GM23338 (cell line): ENCODE results near the gene VCPKMT. TPM values are rescaled to one million over a fixed set of nuclear protein-coding genes. Genes with fewer than 3 reads are reported as not detected.

Experiments
- ATAC-seq: fragments of 200-7000 bp; cut with Tn5 transposase; 3 replicates; pipeline ENCODE4 v1.9.1; 2020
- DNase-seq: peaks from one replicate; pipeline ENCODE4 v3.0.0-alpha.2; 2015; ENCODE audit warnings: low spot score
- H2AFZ ChIP-seq: fragments of 200-600 bp; sonication (generic); 2 replicates; pipeline ENCODE4 v1.8.0; 2016; ENCODE audit warnings: antibody characterized with exemption, mild to moderate bottlenecking, moderate library complexity
- H3F3A ChIP-seq: fragments of 200-600 bp; sonication (generic); replicated peaks from 2 replicates; pipeline ENCODE4 v1.8.0; 2017; ENCODE audit warnings: antibody characterized with exemption, mixed run types, low read depth
- H3K27ac ChIP-seq: fragments of 200-600 bp; sonication (generic); 2 replicates; pipeline ENCODE4 v1.6.1; 2016; ENCODE audit warnings: low read depth
- H3K27me3 ChIP-seq: fragments of 200-600 bp; sonication (generic); 2 replicates; pipeline ENCODE4 v1.8.0; 2016; ENCODE audit warnings: mild to moderate bottlenecking, mixed run types, moderate library complexity; ENCODE audit not compliant: insufficient read depth
- H3K36me3 ChIP-seq: fragments of 200-600 bp; sonication (generic); 2 replicates; pipeline ENCODE4 v1.8.0; 2016; ENCODE audit warnings: mild to moderate bottlenecking; ENCODE audit not compliant: insufficient read depth
- H3K4me1 ChIP-seq: fragments of 200-600 bp; sonication (generic); 2 replicates; pipeline ENCODE4 v1.8.0; 2016; ENCODE audit warnings: mild to moderate bottlenecking, moderate library complexity; ENCODE audit not compliant: insufficient read depth
- H3K4me2 ChIP-seq: fragments of 200-600 bp; sonication (generic); 2 replicates; pipeline ENCODE4 v1.7.1; 2017; ENCODE audit warnings: mixed run types
- H3K4me3 ChIP-seq: fragments of 200-600 bp; sonication (generic); 2 replicates; pipeline ENCODE4 v1.6.1; 2016; ENCODE audit warnings: mixed run types
- H3K79me2 ChIP-seq: fragments of 200-600 bp; sonication (generic); replicated peaks from 2 replicates; pipeline ENCODE4 v1.8.0; 2017; ENCODE audit warnings: mild to moderate bottlenecking; ENCODE audit not compliant: insufficient read depth
- H3K9me2 ChIP-seq: fragments of 200-600 bp; sonication (generic); 2 replicates; pipeline ENCODE4 v1.8.0; 2017; ENCODE audit not compliant: insufficient read depth
- H4K20me1 ChIP-seq: fragments of 200-600 bp; sonication (generic); replicated peaks from 2 replicates; pipeline ENCODE4 v1.8.0; 2017; ENCODE audit warnings: mild to moderate bottlenecking; ENCODE audit not compliant: insufficient read depth
- H3K27ac Mint-ChIP-seq: 2 replicates; pipeline ENCODE4 v1.8.0; 2020; ENCODE audit warnings: inconsistent platforms, mild to moderate bottlenecking, moderate library complexity, mixed read lengths
- H3K27me3 Mint-ChIP-seq: 3 replicates; pipeline ENCODE4 v1.8.0; 2022; ENCODE audit warnings: low read depth, mild to moderate bottlenecking, moderate library complexity, mixed read lengths, inconsistent platforms; ENCODE audit not compliant: insufficient read depth, poor library complexity
- H3K36me3 Mint-ChIP-seq: 3 replicates; pipeline ENCODE4 v1.8.0; 2021; ENCODE audit warnings: low read depth, mild to moderate bottlenecking, inconsistent platforms, moderate library complexity, mixed read lengths
- H3K4me1 Mint-ChIP-seq: 3 replicates; pipeline ENCODE4 v1.8.0; 2020; ENCODE audit warnings: mild to moderate bottlenecking, inconsistent platforms, mixed read lengths
- H3K4me3 Mint-ChIP-seq: 3 replicates; pipeline ENCODE4 v1.8.0; 2021; ENCODE audit warnings: moderate library complexity, mild to moderate bottlenecking, inconsistent platforms, mixed read lengths
- H3K9me3 Mint-ChIP-seq: 3 replicates; pipeline ENCODE4 v1.8.0; 2020; ENCODE audit warnings: moderate library complexity, mild to moderate bottlenecking, inconsistent platforms, mixed read lengths
- CREB1 ChIP-seq: fragments of 250-450 bp; sonication (Bioruptor Pico); IDR thresholded peaks from 2 replicates; pipeline ENCODE4 v1.5.0; 2020; ENCODE audit warnings: low read depth, mild to moderate bottlenecking, moderate library complexity
- EZH2 ChIP-seq: fragments of 200-600 bp; sonication (generic); IDR thresholded peaks from one replicate; pipeline ENCODE4 v1.8.0; 2017; ENCODE audit warnings: antibody characterized with exemption, mild to moderate bottlenecking, low read depth; ENCODE audit not compliant: unreplicated experiment
- EZH2phosphoT487 ChIP-seq: fragments of 200-600 bp; sonication (generic); IDR thresholded peaks from one replicate; pipeline ENCODE4 v1.8.1; 2018; ENCODE audit warnings: antibody characterized with exemption; ENCODE audit not compliant: unreplicated experiment
- JUNB ChIP-seq: IDR thresholded peaks from one replicate; pipeline ENCODE4 v1.6.1; 2016; ENCODE audit warnings: antibody characterized with exemption; ENCODE audit not compliant: unreplicated experiment
- NANOG ChIP-seq: IDR thresholded peaks from 2 replicates; pipeline ENCODE4 v1.6.1; 2016; ENCODE audit warnings: antibody characterized with exemption, borderline replicate concordance
- POLR2AphosphoS5 ChIP-seq: IDR thresholded peaks from 2 replicates; pipeline ENCODE4 v1.6.1; 2016; ENCODE audit warnings: antibody characterized with exemption, low read depth
- STAT1 ChIP-seq: IDR thresholded peaks from one replicate; pipeline ENCODE4 v1.6.1; 2016; ENCODE audit warnings: antibody characterized with exemption; ENCODE audit not compliant: unreplicated experiment
- ZNF114 ChIP-seq: fragments of 250-450 bp; sonication (Bioruptor Pico); IDR thresholded peaks from 2 replicates; pipeline ENCODE4 v1.5.0; 2020; ENCODE audit warnings: mild to moderate bottlenecking, moderate library complexity
- ZNF331 ChIP-seq: fragments of 250-450 bp; sonication (Bioruptor Pico); IDR thresholded peaks from 2 replicates; pipeline ENCODE4 v1.5.0; 2020; ENCODE audit warnings: low read depth, mild to moderate bottlenecking, moderate library complexity
- polyA plus RNA-seq: library from polyadenylated mRNA; unstranded; fragments of >200 nt; fragmentation: Nextera tagmentation; extraction: Ambion mirVana; gene quantifications from 2 replicates; pipeline ENCODE4 v1.2.1, GENCODE V29; 2016
- total RNA-seq: library from RNA; depleted of rRNA; stranded (reverse); fragments of >200 nt; shearing (Covaris generic); gene quantifications from 2 replicates; pipeline ENCODE4 v1.2.3, GENCODE V29; 2014
- TF ChIP-seq, protein P1 (sequence below): IDR thresholded peaks from one replicate; pipeline ENCODE4 v1.6.1; 2018; ENCODE audit warnings: antibody characterized with exemption; ENCODE audit not compliant: unreplicated experiment
- TF ChIP-seq, protein P2 (sequence below), 2 experiments: fragments of 200-600 bp in 1 of 2; sonication (generic) in 1 of 2; conservative IDR thresholded peaks; 2 replicates each; pipeline versions ENCODE4 v1.5.1 to v1.6.1; 2016 to 2017; ENCODE audit warnings: antibody characterized with exemption in 2 of 2, low read depth in 2 of 2, mild to moderate bottlenecking in 2 of 2, moderate library complexity in 1 of 2
- TF ChIP-seq, protein P3 (sequence below): IDR thresholded peaks from 2 replicates; pipeline ENCODE4 v1.6.1; 2016; ENCODE audit warnings: antibody characterized with exemption

Gene VCPKMT
- total and polyA plus RNA-seq, 2 experiments from 2014 or later = 12.3 to 15.8 TPM

DNA sequence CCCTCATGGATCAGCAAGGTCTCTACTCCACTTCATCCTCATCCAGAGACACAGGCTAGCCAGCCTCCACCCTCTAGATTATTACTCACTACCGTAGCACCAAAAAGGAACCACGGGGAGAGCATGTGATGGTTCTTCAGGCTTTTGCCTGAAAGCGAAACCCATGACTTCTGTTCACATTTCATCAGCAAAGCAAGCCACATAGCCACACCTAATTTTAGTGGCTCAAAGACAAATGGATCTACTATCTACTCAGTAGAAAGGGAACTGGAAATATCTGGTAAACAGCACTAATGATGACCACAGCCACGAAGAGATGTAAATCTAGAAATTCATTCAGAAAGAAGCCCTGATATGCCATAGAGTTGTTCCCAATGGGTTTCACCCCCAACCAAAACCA is 51.4 kb downstream of the VCPKMT start (continued):
- TF ChIP-seq, protein P1, sequence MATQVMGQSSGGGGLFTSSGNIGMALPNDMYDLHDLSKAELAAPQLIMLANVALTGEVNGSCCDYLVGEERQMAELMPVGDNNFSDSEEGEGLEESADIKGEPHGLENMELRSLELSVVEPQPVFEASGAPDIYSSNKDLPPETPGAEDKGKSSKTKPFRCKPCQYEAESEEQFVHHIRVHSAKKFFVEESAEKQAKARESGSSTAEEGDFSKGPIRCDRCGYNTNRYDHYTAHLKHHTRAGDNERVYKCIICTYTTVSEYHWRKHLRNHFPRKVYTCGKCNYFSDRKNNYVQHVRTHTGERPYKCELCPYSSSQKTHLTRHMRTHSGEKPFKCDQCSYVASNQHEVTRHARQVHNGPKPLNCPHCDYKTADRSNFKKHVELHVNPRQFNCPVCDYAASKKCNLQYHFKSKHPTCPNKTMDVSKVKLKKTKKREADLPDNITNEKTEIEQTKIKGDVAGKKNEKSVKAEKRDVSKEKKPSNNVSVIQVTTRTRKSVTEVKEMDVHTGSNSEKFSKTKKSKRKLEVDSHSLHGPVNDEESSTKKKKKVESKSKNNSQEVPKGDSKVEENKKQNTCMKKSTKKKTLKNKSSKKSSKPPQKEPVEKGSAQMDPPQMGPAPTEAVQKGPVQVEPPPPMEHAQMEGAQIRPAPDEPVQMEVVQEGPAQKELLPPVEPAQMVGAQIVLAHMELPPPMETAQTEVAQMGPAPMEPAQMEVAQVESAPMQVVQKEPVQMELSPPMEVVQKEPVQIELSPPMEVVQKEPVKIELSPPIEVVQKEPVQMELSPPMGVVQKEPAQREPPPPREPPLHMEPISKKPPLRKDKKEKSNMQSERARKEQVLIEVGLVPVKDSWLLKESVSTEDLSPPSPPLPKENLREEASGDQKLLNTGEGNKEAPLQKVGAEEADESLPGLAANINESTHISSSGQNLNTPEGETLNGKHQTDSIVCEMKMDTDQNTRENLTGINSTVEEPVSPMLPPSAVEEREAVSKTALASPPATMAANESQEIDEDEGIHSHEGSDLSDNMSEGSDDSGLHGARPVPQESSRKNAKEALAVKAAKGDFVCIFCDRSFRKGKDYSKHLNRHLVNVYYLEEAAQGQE = no peak
- TF ChIP-seq POLR2AphosphoS5 (no peak), CREB1 (no peak), NANOG (no peak), ZNF114 (CRISPR knock-in tag) (no peak), JUNB (no peak)

DNA sequence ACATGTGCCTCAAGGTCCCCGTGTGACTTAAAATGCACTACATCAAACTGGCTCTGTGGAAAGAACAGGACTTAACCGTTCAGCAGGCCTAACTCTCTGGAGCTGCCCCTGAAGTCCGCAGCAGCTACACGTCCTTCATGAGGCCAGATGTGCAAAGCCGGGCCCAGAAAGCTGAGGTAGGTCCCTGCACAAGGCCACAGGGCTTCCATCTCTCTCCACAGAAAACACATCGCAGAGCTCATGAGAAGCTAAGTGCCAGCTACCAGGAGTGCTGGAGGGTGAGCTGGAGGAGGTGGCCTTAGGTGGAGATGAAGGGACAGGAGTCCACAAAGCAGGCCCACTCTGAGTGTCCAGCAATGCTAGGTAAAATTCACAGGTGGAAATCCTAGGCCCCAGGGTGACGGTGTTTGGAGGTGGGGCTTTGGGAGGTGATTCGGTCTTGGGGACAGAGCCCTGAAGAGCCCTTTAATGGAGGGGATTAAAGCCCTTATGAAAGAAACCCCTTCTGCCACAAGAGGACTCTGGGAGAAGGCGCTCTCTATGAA is 52.4 kb downstream of the VCPKMT start:
- Histone ChIP-seq H3K79me2 (no peaks in the 10 kb centered on the region), H3K4me1 (peaks cover 27% of the 10 kb centered on the region), H3K27me3 (no peaks in the 10 kb centered on the region), H3K4me3 (no peak overlapping the region), H4K20me1 (no peaks in the 10 kb centered on the region), H3K9me2 (no peaks in the 10 kb centered on the region), H3F3A (no peaks in the 10 kb centered on the region; the same call in 1 of the 2 replicates), H2AFZ (peak overlapping the region; percentile 14; the same call in 1 of the 2 replicates), H3K36me3 (no peaks in the 10 kb centered on the region), H3K27ac (no peak overlapping the region), H3K4me2 (no peak overlapping the region)
- no peaks in the 10 kb centered on the region for H3K36me3 Mint-ChIP-seq
- peaks cover 31% of the 10 kb centered on the region for H3K4me1 Mint-ChIP-seq
- DNase-seq = no peak
- no peak overlapping the region for H3K4me3 Mint-ChIP-seq
- no peak overlapping the region for H3K27ac Mint-ChIP-seq
- peaks cover 7% of the 10 kb centered on the region for H3K27me3 Mint-ChIP-seq
- no peaks in the 10 kb centered on the region for H3K9me3 Mint-ChIP-seq
- ATAC-seq = no peak
- TF ChIP-seq EZH2phosphoT487 (no peak), JUNB (no peak), STAT1 (no peak), NANOG (no peak), CREB1 (no peak), ZNF114 (CRISPR knock-in tag) (no peak), EZH2 (no peak), ZNF331 (CRISPR knock-in tag) (no peak), POLR2AphosphoS5 (no peak)
- TF ChIP-seq, protein P2, sequence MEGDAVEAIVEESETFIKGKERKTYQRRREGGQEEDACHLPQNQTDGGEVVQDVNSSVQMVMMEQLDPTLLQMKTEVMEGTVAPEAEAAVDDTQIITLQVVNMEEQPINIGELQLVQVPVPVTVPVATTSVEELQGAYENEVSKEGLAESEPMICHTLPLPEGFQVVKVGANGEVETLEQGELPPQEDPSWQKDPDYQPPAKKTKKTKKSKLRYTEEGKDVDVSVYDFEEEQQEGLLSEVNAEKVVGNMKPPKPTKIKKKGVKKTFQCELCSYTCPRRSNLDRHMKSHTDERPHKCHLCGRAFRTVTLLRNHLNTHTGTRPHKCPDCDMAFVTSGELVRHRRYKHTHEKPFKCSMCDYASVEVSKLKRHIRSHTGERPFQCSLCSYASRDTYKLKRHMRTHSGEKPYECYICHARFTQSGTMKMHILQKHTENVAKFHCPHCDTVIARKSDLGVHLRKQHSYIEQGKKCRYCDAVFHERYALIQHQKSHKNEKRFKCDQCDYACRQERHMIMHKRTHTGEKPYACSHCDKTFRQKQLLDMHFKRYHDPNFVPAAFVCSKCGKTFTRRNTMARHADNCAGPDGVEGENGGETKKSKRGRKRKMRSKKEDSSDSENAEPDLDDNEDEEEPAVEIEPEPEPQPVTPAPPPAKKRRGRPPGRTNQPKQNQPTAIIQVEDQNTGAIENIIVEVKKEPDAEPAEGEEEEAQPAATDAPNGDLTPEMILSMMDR (conservative IDR thresholded peaks at IDR 0.05; ENCODE audit: low read depth in 2 of 2) = no peak
- TF ChIP-seq, protein P3, sequence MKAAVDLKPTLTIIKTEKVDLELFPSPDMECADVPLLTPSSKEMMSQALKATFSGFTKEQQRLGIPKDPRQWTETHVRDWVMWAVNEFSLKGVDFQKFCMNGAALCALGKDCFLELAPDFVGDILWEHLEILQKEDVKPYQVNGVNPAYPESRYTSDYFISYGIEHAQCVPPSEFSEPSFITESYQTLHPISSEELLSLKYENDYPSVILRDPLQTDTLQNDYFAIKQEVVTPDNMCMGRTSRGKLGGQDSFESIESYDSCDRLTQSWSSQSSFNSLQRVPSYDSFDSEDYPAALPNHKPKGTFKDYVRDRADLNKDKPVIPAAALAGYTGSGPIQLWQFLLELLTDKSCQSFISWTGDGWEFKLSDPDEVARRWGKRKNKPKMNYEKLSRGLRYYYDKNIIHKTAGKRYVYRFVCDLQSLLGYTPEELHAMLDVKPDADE = no peak
- TF ChIP-seq, protein P1 = no peak
